Hepatocyte (in vitro differentiated cells): ENCODE measurements around the gene TRIM63. TPM values are rescaled to one million over a fixed set of nuclear protein-coding genes. Genes with fewer than 3 reads are reported as not detected.

ENCODE experiments used
- DNase-seq: peaks from one replicate; pipeline ENCODE4 v3.0.0-alpha.2; 2016; ENCODE audit warnings: low spot score
- H2AFZ ChIP-seq: fragments of 200-600 bp; sonication (generic); 2 replicates; pipeline ENCODE4 v1.6.0; 2016; ENCODE audit warnings: antibody characterized with exemption, mild to moderate bottlenecking
- H3K27ac ChIP-seq: fragments of 200-600 bp; sonication (generic); 2 replicates; pipeline ENCODE4 v1.5.1; 2016; ENCODE audit warnings: mild to moderate bottlenecking
- H3K27me3 ChIP-seq: fragments of 200-600 bp; sonication (generic); 2 replicates; pipeline ENCODE4 v1.6.1; 2016
- H3K36me3 ChIP-seq: fragments of 200-600 bp; sonication (generic); replicated peaks from 2 replicates; pipeline ENCODE4 v1.5.1; 2016; ENCODE audit warnings: low read depth; ENCODE audit not compliant: insufficient read depth
- H3K4me1 ChIP-seq: fragments of 200-600 bp; sonication (generic); 2 replicates; pipeline ENCODE4 v1.5.1; 2016; ENCODE audit warnings: mild to moderate bottlenecking, moderate library complexity; ENCODE audit not compliant: insufficient read depth
- H3K4me2 ChIP-seq: fragments of 200-600 bp; sonication (generic); 2 replicates; pipeline ENCODE4 v1.6.0; 2016
- H3K4me3 ChIP-seq: fragments of 200-600 bp; sonication (generic); 2 replicates; pipeline ENCODE4 v1.5.1; 2016; ENCODE audit warnings: mild to moderate bottlenecking
- H3K79me2 ChIP-seq: fragments of 200-600 bp; sonication (generic); 2 replicates; pipeline ENCODE4 v1.6.0; 2017; ENCODE audit warnings: mild to moderate bottlenecking
- H3K9me2 ChIP-seq: fragments of 200-600 bp; sonication (generic); replicated peaks from 2 replicates; pipeline ENCODE4 v1.6.0; 2017; ENCODE audit warnings: mild to moderate bottlenecking; ENCODE audit not compliant: insufficient read depth
- H3K9me3 ChIP-seq: fragments of 200-600 bp; sonication (generic); 2 replicates; pipeline ENCODE4 v1.5.1; 2016; ENCODE audit warnings: low read depth, mild to moderate bottlenecking
- H4K20me1 ChIP-seq: fragments of 200-600 bp; sonication (generic); 2 replicates; pipeline ENCODE4 v1.6.0; 2016; ENCODE audit warnings: mild to moderate bottlenecking; ENCODE audit not compliant: insufficient read depth, poor library complexity, severe bottlenecking
- EZH2 ChIP-seq: fragments of 200-600 bp; sonication (generic); IDR thresholded peaks from 2 replicates; pipeline ENCODE4 v1.6.1; 2016; ENCODE audit warnings: antibody characterized with exemption, mild to moderate bottlenecking, borderline replicate concordance
- EZH2phosphoT487 ChIP-seq: fragments of 200-600 bp; sonication (generic); IDR thresholded peaks from one replicate; pipeline ENCODE4 v1.6.1; 2018; ENCODE audit warnings: antibody characterized with exemption, mild to moderate bottlenecking, low read depth, moderate library complexity; ENCODE audit not compliant: unreplicated experiment, severe bottlenecking
- WGBS: methylation state at CpG from one replicate; pipeline ENCODE4 v1.1.6; 2016; ENCODE audit warnings: low lambda C conversion rate; ENCODE audit errors: missing lambda C conversion rate; 5-methylcytosine and 5-hydroxymethylcytosine counted together
- polyA plus RNA-seq: library from polyadenylated mRNA; unstranded; fragments of >200 nt; fragmentation: Nextera tagmentation; extraction: Ambion mirVana; gene quantifications from 2 replicates; pipeline ENCODE4 v1.2.1, GENCODE V29; 2016
- total RNA-seq: library from RNA; depleted of rRNA; stranded (reverse); fragments of >200 nt; gene quantifications from 2 replicates; pipeline ENCODE4 v1.2.3, GENCODE V29; 2014
- TF ChIP-seq, protein P1 (sequence below): fragments of 200-600 bp; sonication (generic); IDR thresholded peaks from 2 replicates; pipeline ENCODE4 v1.5.1; 2016; ENCODE audit warnings: antibody characterized with exemption, mild to moderate bottlenecking; ENCODE audit not compliant: poor library complexity

TRIM63 gene
- total and polyA plus RNA-seq, 2 experiments from 2014 or later: 2.9 to 8.2 TPM

DNA sequence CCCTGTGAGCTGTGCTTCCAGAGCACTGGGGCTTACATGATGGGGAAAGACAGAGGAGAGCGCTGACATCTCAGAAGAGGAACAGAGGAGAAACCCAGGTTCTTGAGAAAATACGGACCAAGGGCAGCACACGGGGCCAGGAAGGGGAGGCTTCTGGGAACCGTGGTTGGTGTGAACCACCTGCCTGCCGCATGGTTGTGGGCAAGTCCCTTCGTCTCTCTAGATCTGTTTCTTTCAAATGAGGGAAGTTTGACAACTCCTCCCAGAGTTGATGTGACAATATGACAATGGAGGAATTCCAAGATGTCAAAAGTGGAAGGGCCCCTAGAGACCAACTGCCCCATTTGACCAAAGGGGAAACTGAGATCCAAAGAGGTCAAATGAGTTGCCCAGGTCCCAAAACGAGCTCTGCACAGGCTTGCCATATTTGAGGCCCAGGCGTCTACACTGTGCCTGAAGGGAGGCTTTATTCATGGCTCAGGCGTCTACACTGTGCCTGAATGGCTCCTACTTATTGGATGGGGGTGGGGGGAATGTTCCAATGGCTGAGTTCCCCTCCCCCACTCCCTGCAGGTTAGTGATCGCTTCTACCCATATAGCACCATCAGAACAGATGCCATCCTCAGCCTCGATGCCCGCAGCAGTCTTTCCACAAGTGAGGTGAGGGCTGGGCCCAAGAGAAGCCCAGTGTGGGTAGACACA lies 34.6 kb downstream of the TRIM63 start:
- no peak for DNase-seq

DNA sequence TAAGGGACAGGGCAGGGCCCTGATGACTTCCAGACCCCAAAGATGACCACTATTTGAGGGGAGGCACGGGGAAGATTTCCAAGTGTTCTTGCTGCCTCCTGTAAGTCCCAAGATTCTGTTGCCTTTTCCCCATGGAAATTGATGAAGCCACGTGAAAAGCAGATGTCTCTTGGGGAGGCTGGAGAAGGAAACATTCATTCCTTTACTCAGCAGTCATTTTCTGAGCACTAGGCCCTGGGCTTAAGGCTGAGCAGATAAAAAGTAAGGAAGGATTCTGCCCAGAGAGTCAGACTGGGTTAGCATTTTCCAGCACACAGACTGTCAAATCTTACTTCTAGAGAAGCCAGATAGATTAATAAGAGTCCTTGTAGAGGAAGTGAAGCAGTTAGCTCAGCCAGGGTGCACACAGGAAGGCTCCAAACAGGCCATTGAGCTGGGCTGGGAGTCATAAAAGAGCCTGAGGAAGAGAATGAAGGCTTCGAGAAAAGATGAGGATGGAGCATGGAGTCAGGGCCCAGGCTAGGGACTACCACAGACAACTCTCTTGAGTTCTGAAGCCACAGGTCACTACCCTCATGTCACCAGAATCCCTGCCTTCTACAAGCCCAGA lies 35.7 kb downstream of the TRIM63 start:
- no peak for DNase-seq
- Histone ChIP-seq H3K4me3 (no peak overlapping the region), H2AFZ (no peak overlapping the region), H3K9me2 (no peaks in the 10 kb centered on the region), H3K36me3 (no peaks in the 10 kb centered on the region), H3K79me2 (no peaks in the 10 kb centered on the region), H3K27ac (no peak overlapping the region), H3K4me2 (no peak overlapping the region), H3K27me3 (no peaks in the 10 kb centered on the region), H3K9me3 (no peaks in the 10 kb centered on the region), H4K20me1 (no peaks in the 10 kb centered on the region), H3K4me1 (peaks cover 4% of the 10 kb centered on the region)
- TF ChIP-seq EZH2phosphoT487 (no peak), EZH2 (no peak)
- TF ChIP-seq, protein P1, sequence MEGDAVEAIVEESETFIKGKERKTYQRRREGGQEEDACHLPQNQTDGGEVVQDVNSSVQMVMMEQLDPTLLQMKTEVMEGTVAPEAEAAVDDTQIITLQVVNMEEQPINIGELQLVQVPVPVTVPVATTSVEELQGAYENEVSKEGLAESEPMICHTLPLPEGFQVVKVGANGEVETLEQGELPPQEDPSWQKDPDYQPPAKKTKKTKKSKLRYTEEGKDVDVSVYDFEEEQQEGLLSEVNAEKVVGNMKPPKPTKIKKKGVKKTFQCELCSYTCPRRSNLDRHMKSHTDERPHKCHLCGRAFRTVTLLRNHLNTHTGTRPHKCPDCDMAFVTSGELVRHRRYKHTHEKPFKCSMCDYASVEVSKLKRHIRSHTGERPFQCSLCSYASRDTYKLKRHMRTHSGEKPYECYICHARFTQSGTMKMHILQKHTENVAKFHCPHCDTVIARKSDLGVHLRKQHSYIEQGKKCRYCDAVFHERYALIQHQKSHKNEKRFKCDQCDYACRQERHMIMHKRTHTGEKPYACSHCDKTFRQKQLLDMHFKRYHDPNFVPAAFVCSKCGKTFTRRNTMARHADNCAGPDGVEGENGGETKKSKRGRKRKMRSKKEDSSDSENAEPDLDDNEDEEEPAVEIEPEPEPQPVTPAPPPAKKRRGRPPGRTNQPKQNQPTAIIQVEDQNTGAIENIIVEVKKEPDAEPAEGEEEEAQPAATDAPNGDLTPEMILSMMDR: no peak
- WGBS: 60% methylated on average over 3 of the region's 3 CpGs

More for the DNA sequence above, 34.6 kb downstream of the TRIM63 start:
- no peaks in the 10 kb centered on the region for H3K27me3 ChIP-seq
- H3K36me3 ChIP-seq: no peaks in the 10 kb centered on the region
- peaks cover 9% of the 10 kb centered on the region for H3K4me1 ChIP-seq
- WGBS: 88% methylated on average over 12 of the region's 12 CpGs
- no peak overlapping the region for H3K4me3 ChIP-seq
- no peak for TF ChIP-seq EZH2phosphoT487
- TF ChIP-seq, protein P1: no peak
- TF ChIP-seq EZH2: no peak
- no peak overlapping the region for H3K27ac ChIP-seq
- H3K9me2 ChIP-seq: no peaks in the 10 kb centered on the region
- H3K79me2 ChIP-seq: no peaks in the 10 kb centered on the region
- H3K4me2 ChIP-seq: no peak overlapping the region
- no peak overlapping the region for H2AFZ ChIP-seq
- H4K20me1 ChIP-seq: no peaks in the 10 kb centered on the region
- no peaks in the 10 kb centered on the region for H3K9me3 ChIP-seq

GRCh38 chr1:26031196-26031595 lies 36.2 kb downstream of the TRIM63 start:
- H3K36me3 ChIP-seq: no peaks in the 10 kb centered on the region
- no peak overlapping the region for H3K4me3 ChIP-seq
- no peaks in the 10 kb centered on the region for H4K20me1 ChIP-seq
- no peaks in the 10 kb centered on the region for H3K79me2 ChIP-seq
- H3K27ac ChIP-seq: no peak overlapping the region
- WGBS: 68% methylated on average over 4 of the region's 4 CpGs
- no peak for DNase-seq
- H2AFZ ChIP-seq: no peak overlapping the region
- TF ChIP-seq EZH2phosphoT487 (no peak), EZH2 (no peak)
- H3K4me1 ChIP-seq: peaks cover 2% of the 10 kb centered on the region
- no peaks in the 10 kb centered on the region for H3K9me2 ChIP-seq
- H3K4me2 ChIP-seq: no peak overlapping the region
- no peaks in the 10 kb centered on the region for H3K9me3 ChIP-seq
- H3K27me3 ChIP-seq: no peaks in the 10 kb centered on the region

DNA sequence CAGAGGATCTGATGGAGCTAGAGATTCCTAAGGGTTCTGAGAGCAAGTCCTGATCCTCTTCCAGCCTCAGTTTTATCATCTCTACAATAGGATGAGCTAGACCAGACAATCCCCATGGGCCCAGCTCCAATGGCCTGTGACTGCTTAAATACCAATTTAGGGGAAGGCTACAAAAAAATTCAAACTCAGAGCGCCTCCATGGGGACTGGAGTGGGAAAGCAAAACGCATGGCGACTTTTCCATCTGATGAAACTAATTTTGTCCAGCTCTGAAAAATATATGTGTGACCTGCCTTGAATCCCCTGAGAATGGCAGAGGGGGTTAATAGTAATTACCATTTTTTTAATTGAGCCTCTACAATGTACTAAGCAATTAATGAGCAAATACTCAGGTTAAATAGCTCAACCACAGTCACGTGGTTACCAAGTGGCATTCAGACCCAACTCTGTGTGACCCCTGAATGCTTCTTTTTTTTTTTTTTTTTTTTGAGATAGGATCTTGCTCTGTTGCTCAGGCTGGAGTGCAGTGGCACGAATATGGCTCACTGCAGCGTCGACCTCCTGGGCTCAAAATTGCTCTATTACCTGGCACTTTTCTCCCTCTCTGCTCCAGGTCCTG lies 37.5 kb downstream of the TRIM63 start:
- Histone ChIP-seq H3K27me3 (no peaks in the 10 kb centered on the region), H3K9me3 (no peaks in the 10 kb centered on the region), H3K4me3 (no peak overlapping the region), H3K36me3 (no peaks in the 10 kb centered on the region), H3K4me2 (no peak overlapping the region), H3K9me2 (no peaks in the 10 kb centered on the region), H3K79me2 (no peaks in the 10 kb centered on the region), H3K27ac (no peak overlapping the region), H4K20me1 (no peaks in the 10 kb centered on the region), H3K4me1 (no peaks in the 10 kb centered on the region), H2AFZ (no peak overlapping the region)
- DNase-seq: no peak
- TF ChIP-seq EZH2 (no peak), EZH2phosphoT487 (no peak)
- TF ChIP-seq, protein P1: no peak
- WGBS: 83% methylated on average over 7 of the region's 7 CpGs
